ENCODE data around the gene TBC1D8. TPM values are rescaled to one million over a fixed set of nuclear protein-coding genes. Genes with fewer than 3 reads are reported as not detected.

The TBC1D8 gene
- total and polyA plus RNA-seq, 4 donors, result 10.4 to 38.6 (median 13.4) TPM

DNA sequence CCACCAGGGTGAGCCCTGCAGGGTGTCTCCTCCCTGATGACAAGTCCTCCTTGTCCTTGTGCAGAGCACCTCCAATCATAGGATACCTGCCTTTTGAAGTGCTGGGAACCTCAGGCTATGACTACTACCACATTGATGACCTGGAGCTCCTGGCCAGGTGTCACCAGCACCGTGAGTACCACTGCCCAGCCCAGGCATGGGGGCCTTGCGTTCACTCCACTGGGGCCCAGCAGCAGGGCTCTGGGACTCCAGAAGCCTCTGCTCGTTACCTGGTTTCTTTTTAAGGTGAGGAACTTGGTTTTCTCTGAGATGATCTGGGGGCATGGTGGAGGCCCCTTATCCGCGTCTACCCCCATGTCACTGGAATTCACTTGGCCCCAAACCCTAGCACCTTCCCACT lies 185.6 kb downstream of the TBC1D8 start:
- Histone ChIP-seq H3K4me3 (ENCODE audit: low read depth in 1 of 3, low read length in 3 of 3) (no peak overlapping the region), H3K9ac (ENCODE audit: low read depth in 1 of 2, low read length in 2 of 2) (no peak overlapping the region), H3K27me3 (ENCODE audit: control insufficient read depth in 4 of 4, insufficient read depth in 4 of 4, low read length in 3 of 4) (no peaks in the 10 kb centered on the region), H3K27ac (ENCODE audit: low read depth in 1 of 2, low read length in 2 of 2) (no peak overlapping the region), H3K4me1 (ENCODE audit: control insufficient read depth in 4 of 4, insufficient read depth in 4 of 4, low read length in 3 of 4) (no peaks in the 10 kb centered on the region), H3K9me3 (ENCODE audit: control insufficient read depth in 4 of 4, low read length in 3 of 4) (no peaks in the 10 kb centered on the region), H3K36me3 (ENCODE audit: control insufficient read depth in 4 of 4, insufficient read depth in 3 of 4, low read depth in 1 of 4, low read length in 3 of 4) (peaks cover 0 to 7% (median 2%) of the 10 kb centered on the region in 4 donors)
- no peak for DNase-seq (ENCODE audit: low spot score)
- WGBS, result 96% methylated on average over 5 of the region's 5 CpGs
- TF ChIP-seq JUND (IDR thresholded peaks at IDR 0.05), result no peak

DNA sequence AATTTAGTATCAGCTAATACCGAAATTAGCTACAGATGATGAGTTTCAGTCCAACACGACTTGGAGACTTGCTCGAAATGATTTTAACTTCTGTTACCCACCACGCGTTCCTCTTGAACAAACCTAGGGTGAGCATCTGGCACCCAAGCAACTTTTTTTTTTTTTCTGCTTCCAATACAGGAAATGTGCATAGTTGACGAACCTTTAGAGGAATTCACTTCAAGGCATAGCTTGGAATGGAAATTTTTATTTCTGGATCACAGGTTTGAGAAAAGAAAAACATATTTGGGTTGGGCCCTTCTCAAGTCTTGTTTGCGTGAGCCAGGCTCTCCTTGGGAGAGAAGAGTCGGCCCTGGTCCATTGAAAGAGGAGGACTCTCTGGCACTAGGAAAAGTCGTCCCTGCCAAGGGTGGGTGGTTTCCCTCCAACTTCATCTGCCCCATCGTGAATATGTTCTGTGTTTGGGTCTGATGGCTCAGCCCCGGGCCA lies 186.5 kb downstream of the TBC1D8 start:
- Histone ChIP-seq H3K27me3 (ENCODE audit: control insufficient read depth in 4 of 4, insufficient read depth in 4 of 4, low read length in 3 of 4) (no peaks in the 10 kb centered on the region), H3K4me3 (ENCODE audit: low read depth in 1 of 3, low read length in 3 of 3) (no peak overlapping the region), H3K9ac (ENCODE audit: low read depth in 1 of 2, low read length in 2 of 2) (no peak overlapping the region), H3K4me1 (ENCODE audit: control insufficient read depth in 4 of 4, insufficient read depth in 4 of 4, low read length in 3 of 4) (no peaks in the 10 kb centered on the region), H3K9me3 (ENCODE audit: control insufficient read depth in 4 of 4, low read length in 3 of 4) (no peaks in the 10 kb centered on the region), H3K27ac (ENCODE audit: low read depth in 1 of 2, low read length in 2 of 2) (no peak overlapping the region), H3K36me3 (ENCODE audit: control insufficient read depth in 4 of 4, insufficient read depth in 3 of 4, low read depth in 1 of 4, low read length in 3 of 4) (peaks cover 0 to 2% (median 2%) of the 10 kb centered on the region in 4 donors)
- TF ChIP-seq, protein P1, sequence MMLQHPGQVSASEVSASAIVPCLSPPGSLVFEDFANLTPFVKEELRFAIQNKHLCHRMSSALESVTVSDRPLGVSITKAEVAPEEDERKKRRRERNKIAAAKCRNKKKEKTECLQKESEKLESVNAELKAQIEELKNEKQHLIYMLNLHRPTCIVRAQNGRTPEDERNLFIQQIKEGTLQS (IDR thresholded peaks at IDR 0.05), result no peak
- no peak for TF ChIP-seq GABPA (IDR thresholded peaks at IDR 0.05 in 1 of 2, conservative IDR thresholded peaks at IDR 0.05 in 1 of 2)
- no peak for TF ChIP-seq SP1 (IDR thresholded peaks at IDR 0.05)
- TF ChIP-seq NR2F2 (IDR thresholded peaks at IDR 0.05), result no peak
- TF ChIP-seq EGR1 (IDR thresholded peaks at IDR 0.05; ENCODE audit: low read depth in 2 of 2), result no peak
- TF ChIP-seq, protein P2, sequence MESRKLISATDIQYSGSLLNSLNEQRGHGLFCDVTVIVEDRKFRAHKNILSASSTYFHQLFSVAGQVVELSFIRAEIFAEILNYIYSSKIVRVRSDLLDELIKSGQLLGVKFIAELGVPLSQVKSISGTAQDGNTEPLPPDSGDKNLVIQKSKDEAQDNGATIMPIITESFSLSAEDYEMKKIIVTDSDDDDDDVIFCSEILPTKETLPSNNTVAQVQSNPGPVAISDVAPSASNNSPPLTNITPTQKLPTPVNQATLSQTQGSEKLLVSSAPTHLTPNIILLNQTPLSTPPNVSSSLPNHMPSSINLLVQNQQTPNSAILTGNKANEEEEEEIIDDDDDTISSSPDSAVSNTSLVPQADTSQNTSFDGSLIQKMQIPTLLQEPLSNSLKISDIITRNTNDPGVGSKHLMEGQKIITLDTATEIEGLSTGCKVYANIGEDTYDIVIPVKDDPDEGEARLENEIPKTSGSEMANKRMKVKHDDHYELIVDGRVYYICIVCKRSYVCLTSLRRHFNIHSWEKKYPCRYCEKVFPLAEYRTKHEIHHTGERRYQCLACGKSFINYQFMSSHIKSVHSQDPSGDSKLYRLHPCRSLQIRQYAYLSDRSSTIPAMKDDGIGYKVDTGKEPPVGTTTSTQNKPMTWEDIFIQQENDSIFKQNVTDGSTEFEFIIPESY (IDR thresholded peaks at IDR 0.05), result no peak
- TF ChIP-seq, protein P3, sequence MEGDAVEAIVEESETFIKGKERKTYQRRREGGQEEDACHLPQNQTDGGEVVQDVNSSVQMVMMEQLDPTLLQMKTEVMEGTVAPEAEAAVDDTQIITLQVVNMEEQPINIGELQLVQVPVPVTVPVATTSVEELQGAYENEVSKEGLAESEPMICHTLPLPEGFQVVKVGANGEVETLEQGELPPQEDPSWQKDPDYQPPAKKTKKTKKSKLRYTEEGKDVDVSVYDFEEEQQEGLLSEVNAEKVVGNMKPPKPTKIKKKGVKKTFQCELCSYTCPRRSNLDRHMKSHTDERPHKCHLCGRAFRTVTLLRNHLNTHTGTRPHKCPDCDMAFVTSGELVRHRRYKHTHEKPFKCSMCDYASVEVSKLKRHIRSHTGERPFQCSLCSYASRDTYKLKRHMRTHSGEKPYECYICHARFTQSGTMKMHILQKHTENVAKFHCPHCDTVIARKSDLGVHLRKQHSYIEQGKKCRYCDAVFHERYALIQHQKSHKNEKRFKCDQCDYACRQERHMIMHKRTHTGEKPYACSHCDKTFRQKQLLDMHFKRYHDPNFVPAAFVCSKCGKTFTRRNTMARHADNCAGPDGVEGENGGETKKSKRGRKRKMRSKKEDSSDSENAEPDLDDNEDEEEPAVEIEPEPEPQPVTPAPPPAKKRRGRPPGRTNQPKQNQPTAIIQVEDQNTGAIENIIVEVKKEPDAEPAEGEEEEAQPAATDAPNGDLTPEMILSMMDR (IDR thresholded peaks at IDR 0.05; ENCODE audit: low read depth, low read length, missing input control), result no peak
- TF ChIP-seq HNF4G (IDR thresholded peaks at IDR 0.05), result no peak
- TF ChIP-seq JUND (IDR thresholded peaks at IDR 0.05), result no peak
- TF ChIP-seq, protein P4, sequence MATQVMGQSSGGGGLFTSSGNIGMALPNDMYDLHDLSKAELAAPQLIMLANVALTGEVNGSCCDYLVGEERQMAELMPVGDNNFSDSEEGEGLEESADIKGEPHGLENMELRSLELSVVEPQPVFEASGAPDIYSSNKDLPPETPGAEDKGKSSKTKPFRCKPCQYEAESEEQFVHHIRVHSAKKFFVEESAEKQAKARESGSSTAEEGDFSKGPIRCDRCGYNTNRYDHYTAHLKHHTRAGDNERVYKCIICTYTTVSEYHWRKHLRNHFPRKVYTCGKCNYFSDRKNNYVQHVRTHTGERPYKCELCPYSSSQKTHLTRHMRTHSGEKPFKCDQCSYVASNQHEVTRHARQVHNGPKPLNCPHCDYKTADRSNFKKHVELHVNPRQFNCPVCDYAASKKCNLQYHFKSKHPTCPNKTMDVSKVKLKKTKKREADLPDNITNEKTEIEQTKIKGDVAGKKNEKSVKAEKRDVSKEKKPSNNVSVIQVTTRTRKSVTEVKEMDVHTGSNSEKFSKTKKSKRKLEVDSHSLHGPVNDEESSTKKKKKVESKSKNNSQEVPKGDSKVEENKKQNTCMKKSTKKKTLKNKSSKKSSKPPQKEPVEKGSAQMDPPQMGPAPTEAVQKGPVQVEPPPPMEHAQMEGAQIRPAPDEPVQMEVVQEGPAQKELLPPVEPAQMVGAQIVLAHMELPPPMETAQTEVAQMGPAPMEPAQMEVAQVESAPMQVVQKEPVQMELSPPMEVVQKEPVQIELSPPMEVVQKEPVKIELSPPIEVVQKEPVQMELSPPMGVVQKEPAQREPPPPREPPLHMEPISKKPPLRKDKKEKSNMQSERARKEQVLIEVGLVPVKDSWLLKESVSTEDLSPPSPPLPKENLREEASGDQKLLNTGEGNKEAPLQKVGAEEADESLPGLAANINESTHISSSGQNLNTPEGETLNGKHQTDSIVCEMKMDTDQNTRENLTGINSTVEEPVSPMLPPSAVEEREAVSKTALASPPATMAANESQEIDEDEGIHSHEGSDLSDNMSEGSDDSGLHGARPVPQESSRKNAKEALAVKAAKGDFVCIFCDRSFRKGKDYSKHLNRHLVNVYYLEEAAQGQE (IDR thresholded peaks at IDR 0.05), result no peak
- TF ChIP-seq FOXA2 (IDR thresholded peaks at IDR 0.05), result no peak
- TF ChIP-seq, protein P5, sequence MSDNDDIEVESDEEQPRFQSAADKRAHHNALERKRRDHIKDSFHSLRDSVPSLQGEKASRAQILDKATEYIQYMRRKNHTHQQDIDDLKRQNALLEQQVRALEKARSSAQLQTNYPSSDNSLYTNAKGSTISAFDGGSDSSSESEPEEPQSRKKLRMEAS (IDR thresholded peaks at IDR 0.05), result no peak
- WGBS, result 84% methylated on average over 11 of the region's 11 CpGs
- DNase-seq (ENCODE audit: low spot score), result no peak
